Activated T-helper 1 cell treated with anti-CD3 and anti-CD28 coated beads, Interleukin-12 subunit alpha, Interleukin-12 subunit beta, Interleukin-2, Interleukin-4 antibody, amounts not matched to agents 30 ng/mL and 10 ng/mL and 1 ng/mL, durations not matched to agents 14 hours and 24 hours and 36 hours (primary cell): ENCODE results near the gene RIN2. TPM values are rescaled to one million over a fixed set of nuclear protein-coding genes. Genes with fewer than 3 reads are reported as not detected.

Experiments
- DNase-seq: peaks from one replicate; pipeline ENCODE4 v3.0.0; 2021; ENCODE audit warnings: low spot score
- H3K27ac Mint-ChIP-seq: one replicate; pipeline ENCODE4 v1.8.0; 2021; ENCODE audit warnings: mild to moderate bottlenecking, mixed read lengths
- H3K27me3 Mint-ChIP-seq: one replicate; pipeline ENCODE4 v1.8.0; 2022; ENCODE audit warnings: mild to moderate bottlenecking, moderate library complexity, mixed read lengths; ENCODE audit not compliant: insufficient read depth
- H3K36me3 Mint-ChIP-seq: one replicate; pipeline ENCODE4 v1.8.0; 2021; ENCODE audit warnings: low read depth, mixed read lengths
- H3K4me1 Mint-ChIP-seq: one replicate; pipeline ENCODE4 v1.8.0; 2021; ENCODE audit warnings: low read depth, mixed read lengths
- H3K4me3 Mint-ChIP-seq: one replicate; pipeline ENCODE4 v1.8.0; 2021; ENCODE audit warnings: mild to moderate bottlenecking, moderate library complexity, mixed read lengths
- H3K9me3 Mint-ChIP-seq: one replicate; pipeline ENCODE4 v1.8.0; 2021; ENCODE audit warnings: mixed read lengths
- intact Hi-C: fragments of 100-400 bp; cut with micrococcal nuclease; formaldehyde crosslinking; loops from one replicate; pipeline ENCODE4 v1.15.1; 2024
- total RNA-seq: library from RNA; stranded (reverse); gene quantifications from 2 replicates; pipeline ENCODE4 v1.2.3, GENCODE V29; 2022

Gene RIN2
- total RNA-seq, 1 donor from 2014 or later: not detected

DNA sequence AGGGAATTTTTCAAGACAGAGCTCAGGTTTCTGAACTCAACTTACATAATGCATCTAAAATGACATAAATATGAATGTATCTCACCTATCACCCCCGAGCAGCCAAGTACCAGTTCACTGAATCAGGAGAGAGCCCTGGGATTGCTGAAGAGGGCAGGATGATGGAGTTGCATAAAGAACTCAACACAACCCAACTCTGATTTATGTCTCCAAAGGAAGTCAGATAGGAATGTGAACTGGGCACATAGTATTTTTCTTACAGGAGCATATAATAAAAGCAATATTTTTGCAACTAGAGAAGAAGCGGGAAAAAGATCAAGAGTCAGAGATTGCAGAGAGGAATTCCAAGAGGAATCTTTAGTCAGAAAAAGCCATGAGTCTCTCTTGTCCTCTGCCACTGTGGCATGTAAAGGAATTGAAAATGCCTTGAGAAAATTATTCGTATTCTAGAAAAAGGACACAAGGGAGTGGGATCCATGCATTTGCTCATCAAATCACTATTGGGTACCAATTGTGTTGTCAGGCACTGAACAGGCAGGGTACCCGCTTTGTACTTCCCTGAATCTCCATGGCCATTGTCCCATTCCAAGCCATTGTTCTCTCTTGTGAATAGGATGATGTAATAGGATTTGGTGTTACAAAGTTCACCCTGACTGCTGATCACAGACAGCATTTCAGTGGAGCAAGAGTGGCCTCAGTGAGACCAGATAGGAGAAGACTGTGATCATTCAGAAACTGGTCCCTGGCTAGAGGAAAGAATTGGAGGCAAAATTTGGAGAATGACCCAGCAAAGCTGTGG lies 16.3 kb downstream of the RIN2 start:
- Mint-ChIP-seq H3K36me3 (no peaks in the 10 kb centered on the region), H3K4me3 (no peak overlapping the region), H3K4me1 (no peaks in the 10 kb centered on the region), H3K9me3 (no peaks in the 10 kb centered on the region), H3K27me3 (peaks cover 2% of the 10 kb centered on the region), H3K27ac (no peak overlapping the region)
- no peak for DNase-seq
- intact Hi-C loops: no loop called here

GRCh38 chr20:19775353-19776253 lies 17.5 kb downstream of the RIN2 start:
- Mint-ChIP-seq H3K4me3 (no peak overlapping the region), H3K9me3 (no peaks in the 10 kb centered on the region), H3K27me3 (peaks cover 2% of the 10 kb centered on the region), H3K36me3 (no peaks in the 10 kb centered on the region), H3K27ac (no peak overlapping the region), H3K4me1 (no peaks in the 10 kb centered on the region)
- no peak for DNase-seq
- intact Hi-C loops: no loop called here

- H3K27me3 Mint-ChIP-seq: peaks cover 2% of the 10 kb centered on the region
Measured at GRCh38 chr20:19777315-19777714, 19.3 kb downstream of the RIN2 start.

DNA sequence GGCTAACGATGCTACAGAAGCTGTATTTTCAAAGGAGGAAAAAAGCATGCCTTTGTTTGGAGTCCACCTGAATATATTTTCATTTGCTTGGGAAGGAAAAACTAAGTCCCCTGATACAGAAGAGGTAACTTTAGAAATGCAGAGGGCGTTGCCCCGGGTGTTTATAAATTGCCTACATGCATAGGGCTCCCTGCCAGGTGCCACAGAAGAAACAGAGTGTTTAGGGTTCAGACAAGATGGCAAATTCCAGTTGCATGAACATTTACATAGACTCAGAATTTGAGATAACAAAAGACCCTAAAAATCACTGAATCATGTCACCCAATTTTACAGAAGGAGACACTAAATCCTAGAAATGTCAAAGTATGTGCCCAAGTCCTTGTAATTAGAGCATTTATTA lies 19.9 kb downstream of the RIN2 start:
- H3K36me3 Mint-ChIP-seq: no peaks in the 10 kb centered on the region
- H3K9me3 Mint-ChIP-seq: no peaks in the 10 kb centered on the region
- DNase-seq: no peak
- no peak overlapping the region for H3K4me3 Mint-ChIP-seq
- intact Hi-C loops: no loop called here
- H3K27me3 Mint-ChIP-seq: peaks cover 2% of the 10 kb centered on the region
- no peaks in the 10 kb centered on the region for H3K4me1 Mint-ChIP-seq
- H3K27ac Mint-ChIP-seq: no peak overlapping the region

More at GRCh38 chr20:19777315-19777714, 19.3 kb downstream of the RIN2 start:
- Mint-ChIP-seq H3K4me1 (no peaks in the 10 kb centered on the region), H3K9me3 (no peaks in the 10 kb centered on the region), H3K36me3 (no peaks in the 10 kb centered on the region), H3K4me3 (no peak overlapping the region), H3K27ac (no peak overlapping the region)
- DNase-seq: no peak
- intact Hi-C loops: no loop called here

DNA sequence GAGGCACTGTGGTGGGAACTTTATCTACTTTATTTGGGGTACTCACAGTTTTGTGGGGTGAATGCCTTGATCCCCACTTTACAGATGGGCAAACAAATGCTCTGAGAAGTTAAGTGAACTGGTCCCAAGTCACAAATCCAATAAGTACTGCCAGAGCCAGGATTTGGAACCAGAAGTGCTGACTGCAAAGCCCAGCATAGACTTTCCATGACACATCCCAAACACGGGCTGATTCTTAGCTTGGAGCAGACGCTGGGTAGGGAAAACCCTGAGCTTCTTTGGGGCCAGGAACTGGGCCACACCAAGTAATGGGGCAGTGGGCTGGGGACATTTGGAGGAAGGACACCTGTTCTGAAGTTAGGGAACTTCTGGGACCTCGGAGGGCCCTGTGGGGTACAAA lies 20.3 kb downstream of the RIN2 start:
- intact Hi-C loops: no loop called here
- peaks cover under 1% of the 10 kb centered on the region for H3K27me3 Mint-ChIP-seq
- no peaks in the 10 kb centered on the region for H3K4me1 Mint-ChIP-seq
- no peak for DNase-seq
- no peak overlapping the region for H3K4me3 Mint-ChIP-seq
- H3K27ac Mint-ChIP-seq: no peak overlapping the region
- H3K36me3 Mint-ChIP-seq: no peaks in the 10 kb centered on the region
- no peaks in the 10 kb centered on the region for H3K9me3 Mint-ChIP-seq

- Mint-ChIP-seq H3K9me3 (no peaks in the 10 kb centered on the region), H3K4me3 (no peak overlapping the region), H3K27me3 (no peaks in the 10 kb centered on the region), H3K4me1 (no peaks in the 10 kb centered on the region), H3K36me3 (no peaks in the 10 kb centered on the region), H3K27ac (no peak overlapping the region)
- intact Hi-C loops: no loop called here
- DNase-seq: no peak
Measured at GRCh38 chr20:19779634-19780033, 21.6 kb downstream of the RIN2 start.

- no peak overlapping the region for H3K4me3 Mint-ChIP-seq
- intact Hi-C loops: no loop called here
Measured at GRCh38 chr20:19780261-19780660, 22.2 kb downstream of the RIN2 start.

DNA sequence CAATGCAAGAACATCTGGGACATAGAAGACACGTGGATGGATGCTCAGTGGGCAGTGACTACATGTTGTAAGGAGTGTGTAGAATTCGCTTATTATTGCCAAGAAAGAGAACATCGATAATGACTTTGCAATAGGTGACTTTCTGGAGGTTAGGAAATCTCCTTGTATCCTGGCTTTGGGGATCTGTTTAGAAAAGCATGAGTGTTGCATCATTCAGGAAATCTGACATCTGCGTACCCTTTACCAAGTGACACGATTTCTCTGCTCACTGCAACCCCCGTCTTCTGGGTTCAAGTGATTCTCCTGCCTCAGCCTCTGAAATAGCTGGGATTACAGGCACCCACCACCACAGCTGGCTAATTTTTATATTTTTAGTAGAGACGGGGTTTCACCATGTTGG lies 23.2 kb downstream of the RIN2 start:
- Mint-ChIP-seq H3K9me3 (no peaks in the 10 kb centered on the region), H3K27me3 (no peaks in the 10 kb centered on the region), H3K27ac (no peak overlapping the region), H3K36me3 (no peaks in the 10 kb centered on the region), H3K4me3 (no peak overlapping the region), H3K4me1 (no peaks in the 10 kb centered on the region)
- intact Hi-C loops: no loop called here
- DNase-seq: no peak

More at GRCh38 chr20:19780261-19780660, 22.2 kb downstream of the RIN2 start:
- Mint-ChIP-seq H3K36me3 (no peaks in the 10 kb centered on the region), H3K27me3 (no peaks in the 10 kb centered on the region), H3K9me3 (no peaks in the 10 kb centered on the region), H3K4me1 (no peaks in the 10 kb centered on the region), H3K27ac (no peak overlapping the region)
- no peak for DNase-seq

DNA sequence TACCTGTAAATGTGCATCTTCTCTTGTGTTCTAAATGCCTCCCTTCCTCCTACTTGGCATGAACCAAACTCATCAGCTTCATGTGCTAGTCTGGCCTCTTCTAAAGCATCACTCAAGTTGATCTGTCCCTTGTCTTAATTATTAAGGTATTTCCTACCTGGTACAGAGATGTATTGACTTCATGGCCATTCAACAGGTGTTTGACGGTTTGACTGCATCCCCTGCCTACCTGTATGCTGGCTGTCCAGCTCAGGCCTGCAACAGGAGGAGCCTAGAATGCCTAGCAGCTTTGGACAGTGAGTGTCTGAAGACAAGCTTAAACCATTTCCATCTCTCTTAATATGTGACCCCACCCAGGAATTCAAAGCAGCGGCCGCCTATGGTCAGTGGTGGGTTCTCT lies 24.6 kb downstream of the RIN2 start:
- intact Hi-C loops: no loop called here
- no peak for DNase-seq
- no peaks in the 10 kb centered on the region for H3K27me3 Mint-ChIP-seq
- no peaks in the 10 kb centered on the region for H3K36me3 Mint-ChIP-seq
- no peak overlapping the region for H3K4me3 Mint-ChIP-seq
- H3K9me3 Mint-ChIP-seq: no peaks in the 10 kb centered on the region
- H3K27ac Mint-ChIP-seq: no peak overlapping the region
- no peaks in the 10 kb centered on the region for H3K4me1 Mint-ChIP-seq

DNA sequence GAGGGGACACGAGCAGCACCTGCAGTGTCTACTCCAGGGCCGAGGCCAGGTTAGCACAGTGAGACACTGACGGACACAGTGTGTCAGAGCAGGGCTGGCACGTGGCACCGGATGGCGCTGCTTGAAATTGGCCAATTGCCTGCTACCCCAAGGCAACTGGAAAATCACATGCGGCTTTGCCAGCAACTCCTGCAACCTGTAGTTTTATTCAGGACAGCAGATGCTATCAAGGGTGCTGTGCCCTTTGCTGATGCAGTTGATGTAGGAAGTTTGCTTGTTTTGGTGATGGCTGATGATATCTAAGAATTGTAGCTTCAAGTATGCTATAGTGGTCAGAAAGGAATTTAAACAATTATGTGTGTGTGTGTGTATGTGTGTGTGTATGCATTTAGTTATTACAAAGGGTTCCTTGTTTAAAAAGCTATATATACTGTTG lies 25.9 kb downstream of the RIN2 start:
- intact Hi-C loops: no loop called here
- Mint-ChIP-seq H3K4me3 (no peak overlapping the region), H3K27me3 (peaks cover 2% of the 10 kb centered on the region), H3K4me1 (no peaks in the 10 kb centered on the region), H3K9me3 (no peaks in the 10 kb centered on the region), H3K27ac (no peak overlapping the region), H3K36me3 (no peaks in the 10 kb centered on the region)
- no peak for DNase-seq

GRCh38 chr20:19784511-19785172 lies 26.6 kb downstream of the RIN2 start:
- Mint-ChIP-seq H3K4me3 (no peak overlapping the region), H3K36me3 (no peaks in the 10 kb centered on the region), H3K27ac (no peak overlapping the region), H3K27me3 (peaks cover 2% of the 10 kb centered on the region), H3K4me1 (no peaks in the 10 kb centered on the region), H3K9me3 (no peaks in the 10 kb centered on the region)
- DNase-seq: no peak
- intact Hi-C loops: no loop called here

GRCh38 chr20:19785173-19785982 lies 27.3 kb downstream of the RIN2 start:
- Mint-ChIP-seq H3K4me3 (no peak overlapping the region), H3K4me1 (no peaks in the 10 kb centered on the region), H3K36me3 (no peaks in the 10 kb centered on the region), H3K9me3 (no peaks in the 10 kb centered on the region), H3K27ac (no peak overlapping the region), H3K27me3 (peaks cover 2% of the 10 kb centered on the region)
- no peak for DNase-seq
- intact Hi-C loops: no loop called here
